ENCODE measurements around the gene CAPZA2. TPM values are rescaled to one million over a fixed set of nuclear protein-coding genes. Genes with fewer than 3 reads are reported as not detected.
A peak's percentile ranks its signal among the peaks of the same experiment; 100 is the strongest.

Gene CAPZA2
- total and polyA plus RNA-seq, 2 experiments from 2014 or later: 150 to 348 TPM

DNA sequence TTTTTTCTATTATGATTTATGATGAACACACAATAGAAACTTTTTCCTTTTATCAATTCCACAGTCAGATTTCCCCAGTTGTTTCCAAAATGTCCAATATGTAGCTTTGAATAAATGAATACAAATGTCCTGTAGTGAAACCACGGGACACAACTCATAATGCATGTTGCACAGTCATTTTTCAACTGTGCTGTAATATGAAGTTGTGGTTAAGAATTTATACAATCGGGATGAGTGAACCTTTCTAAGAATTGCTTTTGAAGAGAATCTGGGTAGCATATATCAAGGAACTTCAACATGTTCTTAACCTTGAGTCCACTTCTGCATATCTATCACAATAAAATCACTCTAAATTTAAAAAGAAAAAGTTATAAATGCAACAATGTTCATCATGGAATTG lies 76.3 kb downstream of the CAPZA2 start:
- DNase-seq (ENCODE audit: low read depth in 1 of 2, low spot score in 1 of 2): no peak
- TF ChIP-seq, protein P1, sequence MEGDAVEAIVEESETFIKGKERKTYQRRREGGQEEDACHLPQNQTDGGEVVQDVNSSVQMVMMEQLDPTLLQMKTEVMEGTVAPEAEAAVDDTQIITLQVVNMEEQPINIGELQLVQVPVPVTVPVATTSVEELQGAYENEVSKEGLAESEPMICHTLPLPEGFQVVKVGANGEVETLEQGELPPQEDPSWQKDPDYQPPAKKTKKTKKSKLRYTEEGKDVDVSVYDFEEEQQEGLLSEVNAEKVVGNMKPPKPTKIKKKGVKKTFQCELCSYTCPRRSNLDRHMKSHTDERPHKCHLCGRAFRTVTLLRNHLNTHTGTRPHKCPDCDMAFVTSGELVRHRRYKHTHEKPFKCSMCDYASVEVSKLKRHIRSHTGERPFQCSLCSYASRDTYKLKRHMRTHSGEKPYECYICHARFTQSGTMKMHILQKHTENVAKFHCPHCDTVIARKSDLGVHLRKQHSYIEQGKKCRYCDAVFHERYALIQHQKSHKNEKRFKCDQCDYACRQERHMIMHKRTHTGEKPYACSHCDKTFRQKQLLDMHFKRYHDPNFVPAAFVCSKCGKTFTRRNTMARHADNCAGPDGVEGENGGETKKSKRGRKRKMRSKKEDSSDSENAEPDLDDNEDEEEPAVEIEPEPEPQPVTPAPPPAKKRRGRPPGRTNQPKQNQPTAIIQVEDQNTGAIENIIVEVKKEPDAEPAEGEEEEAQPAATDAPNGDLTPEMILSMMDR (IDR thresholded peaks at IDR 0.05; ENCODE audit: low read depth, low read length): no peak
- H3K4me3 ChIP-seq: no peak overlapping the region
- no peaks in the 10 kb centered on the region for H3K36me3 ChIP-seq
- no peaks in the 10 kb centered on the region for H3K27me3 ChIP-seq
- H3K27ac ChIP-seq: no peak overlapping the region
- no peaks in the 10 kb centered on the region for H3K9me3 ChIP-seq (ENCODE audit: low read depth)
- H3K4me1 ChIP-seq (ENCODE audit: low read depth): no peaks in the 10 kb centered on the region

GRCh38 chr7:116940689-116941370 lies 78.4 kb downstream of the CAPZA2 start:
- H3K27me3 ChIP-seq: no peaks in the 10 kb centered on the region
- H3K4me3 ChIP-seq: no peak overlapping the region
- no peaks in the 10 kb centered on the region for H3K36me3 ChIP-seq
- DNase-seq (ENCODE audit: low read depth in 1 of 2, low spot score in 1 of 2): no peak
- no peaks in the 10 kb centered on the region for H3K4me1 ChIP-seq (ENCODE audit: low read depth)
- TF ChIP-seq, protein P1 (IDR thresholded peaks at IDR 0.05; ENCODE audit: low read depth, low read length): no peak
- H3K27ac ChIP-seq: no peak overlapping the region
- H3K9me3 ChIP-seq (ENCODE audit: low read depth): no peaks in the 10 kb centered on the region

- H3K36me3 ChIP-seq: no peaks in the 10 kb centered on the region
- no peaks in the 10 kb centered on the region for H3K4me1 ChIP-seq (ENCODE audit: low read depth)
- TF ChIP-seq, protein P1 (IDR thresholded peaks at IDR 0.05; ENCODE audit: low read depth, low read length): no peak
- H3K9me3 ChIP-seq (ENCODE audit: low read depth): no peaks in the 10 kb centered on the region
- DNase-seq (ENCODE audit: low read depth in 1 of 2, low spot score in 1 of 2): no peak
- H3K27me3 ChIP-seq: no peaks in the 10 kb centered on the region
- H3K4me3 ChIP-seq: no peak overlapping the region
- peak overlapping the region; percentile 1 for H3K27ac ChIP-seq
These were observed 80.1 kb downstream of the CAPZA2 start for GRCh38 chr7:116942504-116942903.

- no peak overlapping the region for H3K4me3 ChIP-seq
- no peaks in the 10 kb centered on the region for H3K36me3 ChIP-seq
- DNase-seq (ENCODE audit: low read depth in 1 of 2, low spot score in 1 of 2): peak; percentile 18 to 93
- TF ChIP-seq, protein P1 (IDR thresholded peaks at IDR 0.05; ENCODE audit: low read depth, low read length): no peak
- H3K9me3 ChIP-seq (ENCODE audit: low read depth): no peaks in the 10 kb centered on the region
- peak overlapping the region; percentile 100 for H3K27ac ChIP-seq
- no peaks in the 10 kb centered on the region for H3K27me3 ChIP-seq
- peaks cover 39% of the 10 kb centered on the region for H3K4me1 ChIP-seq (ENCODE audit: low read depth)
These were observed 86.5 kb downstream of the CAPZA2 start for GRCh38 chr7:116948934-116949333.

- Histone ChIP-seq H3K9me3 (ENCODE audit: low read depth) (no peaks in the 10 kb centered on the region), H3K36me3 (no peaks in the 10 kb centered on the region), H3K4me1 (ENCODE audit: low read depth) (peaks cover 44% of the 10 kb centered on the region), H3K27me3 (no peaks in the 10 kb centered on the region), H3K27ac (peak overlapping the region; percentile 100), H3K4me3 (no peak overlapping the region)
- no peak for DNase-seq (ENCODE audit: low read depth in 1 of 2, low spot score in 1 of 2)
- TF ChIP-seq, protein P1 (IDR thresholded peaks at IDR 0.05; ENCODE audit: low read depth, low read length): no peak
These were observed 87.8 kb downstream of the CAPZA2 start for GRCh38 chr7:116949941-116950801.
